RWPE1 (cell line): ENCODE measurements around the gene CTSO.

ENCODE experiments used
- CTCF ChIA-PET: fragments of 350-600 bp; sonication (Branson Sonifier 250); formaldehyde crosslinking; extraction: SDS; loops from one replicate; lab custom pipeline; 2021; lab: Yijun Ruan, JAX
- POLR2A ChIA-PET: fragments of 400-600 bp; formaldehyde crosslinking; extraction: SDS; loops from one replicate; lab custom pipeline; 2020; ENCODE audit warnings: antibody characterized with exemption; ENCODE audit not compliant: low non-redundant PET; lab: Yijun Ruan, JAX
- DNase-seq: peaks from one replicate; pipeline ENCODE4 v3.0.0; 2012; ENCODE audit warnings: low spot score
- H3K27ac ChIP-seq: fragments of 450-650 bp; 2 replicates; pipeline ENCODE4 v1.5.1; 2017
- TF ChIP-seq, protein P1 (sequence below): fragments of 450-650 bp; conservative IDR thresholded peaks from 2 replicates; pipeline ENCODE4 v1.5.1; 2017; ENCODE audit warnings: low read depth, mild to moderate bottlenecking

The CTSO gene

DNA sequence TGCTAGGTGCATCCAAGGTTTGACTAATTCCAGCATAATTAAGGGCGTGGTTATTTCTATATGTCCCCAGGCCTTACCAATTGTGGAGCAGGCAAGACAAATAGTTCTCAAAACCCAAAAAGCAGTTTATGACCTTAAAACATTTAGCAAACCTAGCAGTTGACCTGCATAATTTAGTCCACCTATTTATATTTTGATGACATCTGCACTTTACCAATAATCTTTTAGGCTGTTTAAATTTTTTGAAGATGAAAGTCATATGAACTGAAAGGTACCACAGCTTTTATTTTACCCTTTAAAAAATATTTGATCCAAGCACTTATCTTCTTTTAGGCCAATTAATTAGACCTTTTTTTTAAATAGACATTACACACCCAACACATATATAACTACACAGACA, 77.8 kb downstream of the CTSO start:
- TF ChIP-seq, protein P1, sequence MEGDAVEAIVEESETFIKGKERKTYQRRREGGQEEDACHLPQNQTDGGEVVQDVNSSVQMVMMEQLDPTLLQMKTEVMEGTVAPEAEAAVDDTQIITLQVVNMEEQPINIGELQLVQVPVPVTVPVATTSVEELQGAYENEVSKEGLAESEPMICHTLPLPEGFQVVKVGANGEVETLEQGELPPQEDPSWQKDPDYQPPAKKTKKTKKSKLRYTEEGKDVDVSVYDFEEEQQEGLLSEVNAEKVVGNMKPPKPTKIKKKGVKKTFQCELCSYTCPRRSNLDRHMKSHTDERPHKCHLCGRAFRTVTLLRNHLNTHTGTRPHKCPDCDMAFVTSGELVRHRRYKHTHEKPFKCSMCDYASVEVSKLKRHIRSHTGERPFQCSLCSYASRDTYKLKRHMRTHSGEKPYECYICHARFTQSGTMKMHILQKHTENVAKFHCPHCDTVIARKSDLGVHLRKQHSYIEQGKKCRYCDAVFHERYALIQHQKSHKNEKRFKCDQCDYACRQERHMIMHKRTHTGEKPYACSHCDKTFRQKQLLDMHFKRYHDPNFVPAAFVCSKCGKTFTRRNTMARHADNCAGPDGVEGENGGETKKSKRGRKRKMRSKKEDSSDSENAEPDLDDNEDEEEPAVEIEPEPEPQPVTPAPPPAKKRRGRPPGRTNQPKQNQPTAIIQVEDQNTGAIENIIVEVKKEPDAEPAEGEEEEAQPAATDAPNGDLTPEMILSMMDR = no peak
- H3K27ac ChIP-seq = no peak overlapping the region
- CTCF ChIA-PET = no interaction called here
- DNase-seq = no peak
- POLR2A ChIA-PET = no interaction called here
